BJ (cell line): ENCODE results near the gene ABCA7. TPM values are rescaled to one million over a fixed set of nuclear protein-coding genes. Genes with fewer than 3 reads are reported as not detected.

Experiments used
- CTCF ChIA-PET: fragments of 350-600 bp; formaldehyde crosslinking; extraction: SDS; loops from one replicate; lab custom pipeline; 2021; ENCODE audit warnings: antibody characterized with exemption, inconsistent platforms; lab: Yijun Ruan, JAX
- POLR2A ChIA-PET: fragments of 300-600 bp; sonication (Branson Sonifier 250); formaldehyde crosslinking; extraction: SDS; loops from one replicate; lab custom pipeline; 2021; ENCODE audit warnings: antibody characterized with exemption; lab: Charles Lee
- DNase-seq: peaks from one replicate; pipeline ENCODE4 v3.0.0-alpha.2; 2011; ENCODE audit warnings: low read depth
- H3K27me3 ChIP-seq: 2 replicates; pipeline ENCODE4 v1.6.0; 2011; ENCODE audit warnings: low read length; ENCODE audit not compliant: control insufficient read depth, insufficient read depth
- H3K36me3 ChIP-seq: 2 replicates; pipeline ENCODE4 v1.5.1; 2011; ENCODE audit warnings: low read length; ENCODE audit not compliant: control insufficient read depth, insufficient read depth
- H3K4me3 ChIP-seq: 2 replicates; pipeline ENCODE4 v1.5.1; 2011; ENCODE audit warnings: low read depth, mild to moderate bottlenecking, control low read depth, low read length
- polyA plus RNA-seq: library from polyadenylated mRNA; depleted of rRNA; stranded (reverse); fragments of >200 nt; gene quantifications from 2 replicates; pipeline ENCODE4 v1.2.3, GENCODE V29; 2011
- TF ChIP-seq, protein P1 (sequence below): IDR thresholded peaks from 2 replicates; pipeline ENCODE4 v1.5.1; 2011; ENCODE audit warnings: low read depth, mild to moderate bottlenecking, control low read depth, inconsistent platforms, low read length, moderate library complexity; ENCODE audit not compliant: insufficient read depth

ABCA7 gene
- polyA plus RNA-seq, 1 experiment, result 1.9 TPM

DNA sequence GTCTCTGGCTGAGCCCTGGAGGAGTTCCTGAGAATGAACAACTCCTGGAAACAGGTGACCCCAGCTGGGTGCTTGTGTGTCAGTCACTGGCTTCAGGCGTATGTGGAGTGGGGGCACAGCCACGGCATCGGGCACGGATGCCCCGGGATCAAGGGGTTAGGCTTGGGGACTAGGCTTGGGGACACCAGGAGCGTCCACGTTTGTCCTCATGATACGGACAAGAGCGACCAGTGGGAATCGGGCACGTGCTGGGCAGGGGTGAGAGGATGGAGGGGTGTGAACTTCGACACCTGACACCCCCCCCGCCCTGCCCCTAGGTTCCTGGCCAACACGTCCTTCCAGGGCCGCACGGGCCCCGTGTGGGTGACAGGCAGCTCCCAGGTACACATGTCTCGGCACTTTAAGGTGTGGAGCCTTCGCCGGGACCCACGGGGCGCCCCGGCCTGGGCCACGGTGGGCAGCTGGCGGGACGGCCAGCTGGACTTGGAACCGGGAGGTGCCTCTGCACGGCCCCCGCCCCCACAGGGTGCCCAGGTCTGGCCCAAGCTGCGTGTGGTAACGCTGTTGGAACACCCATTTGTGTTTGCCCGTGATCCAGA is 35.6 kb upstream of the ABCA7 start:
- DNase-seq, result no peak
- ChIA-PET POLR2A (no interaction called here), CTCF (interaction anchor here (0.9 to 1.3 kb wide), 5 partner anchors 16 to 240 kb away, joined by 3 to 5 read pairs (median 4); partner anchors contain the start of gene WDR18)
- Histone ChIP-seq H3K36me3 (0 out of 2 replicates have a peak, but pooled peaks cover 1% of the 10 kb centered on the region), H3K4me3 (no peak overlapping the region), H3K27me3 (peaks cover 5% of the 10 kb centered on the region; the same call in 1 of the 2 replicates)
- TF ChIP-seq, protein P1, sequence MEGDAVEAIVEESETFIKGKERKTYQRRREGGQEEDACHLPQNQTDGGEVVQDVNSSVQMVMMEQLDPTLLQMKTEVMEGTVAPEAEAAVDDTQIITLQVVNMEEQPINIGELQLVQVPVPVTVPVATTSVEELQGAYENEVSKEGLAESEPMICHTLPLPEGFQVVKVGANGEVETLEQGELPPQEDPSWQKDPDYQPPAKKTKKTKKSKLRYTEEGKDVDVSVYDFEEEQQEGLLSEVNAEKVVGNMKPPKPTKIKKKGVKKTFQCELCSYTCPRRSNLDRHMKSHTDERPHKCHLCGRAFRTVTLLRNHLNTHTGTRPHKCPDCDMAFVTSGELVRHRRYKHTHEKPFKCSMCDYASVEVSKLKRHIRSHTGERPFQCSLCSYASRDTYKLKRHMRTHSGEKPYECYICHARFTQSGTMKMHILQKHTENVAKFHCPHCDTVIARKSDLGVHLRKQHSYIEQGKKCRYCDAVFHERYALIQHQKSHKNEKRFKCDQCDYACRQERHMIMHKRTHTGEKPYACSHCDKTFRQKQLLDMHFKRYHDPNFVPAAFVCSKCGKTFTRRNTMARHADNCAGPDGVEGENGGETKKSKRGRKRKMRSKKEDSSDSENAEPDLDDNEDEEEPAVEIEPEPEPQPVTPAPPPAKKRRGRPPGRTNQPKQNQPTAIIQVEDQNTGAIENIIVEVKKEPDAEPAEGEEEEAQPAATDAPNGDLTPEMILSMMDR, result no peak

DNA sequence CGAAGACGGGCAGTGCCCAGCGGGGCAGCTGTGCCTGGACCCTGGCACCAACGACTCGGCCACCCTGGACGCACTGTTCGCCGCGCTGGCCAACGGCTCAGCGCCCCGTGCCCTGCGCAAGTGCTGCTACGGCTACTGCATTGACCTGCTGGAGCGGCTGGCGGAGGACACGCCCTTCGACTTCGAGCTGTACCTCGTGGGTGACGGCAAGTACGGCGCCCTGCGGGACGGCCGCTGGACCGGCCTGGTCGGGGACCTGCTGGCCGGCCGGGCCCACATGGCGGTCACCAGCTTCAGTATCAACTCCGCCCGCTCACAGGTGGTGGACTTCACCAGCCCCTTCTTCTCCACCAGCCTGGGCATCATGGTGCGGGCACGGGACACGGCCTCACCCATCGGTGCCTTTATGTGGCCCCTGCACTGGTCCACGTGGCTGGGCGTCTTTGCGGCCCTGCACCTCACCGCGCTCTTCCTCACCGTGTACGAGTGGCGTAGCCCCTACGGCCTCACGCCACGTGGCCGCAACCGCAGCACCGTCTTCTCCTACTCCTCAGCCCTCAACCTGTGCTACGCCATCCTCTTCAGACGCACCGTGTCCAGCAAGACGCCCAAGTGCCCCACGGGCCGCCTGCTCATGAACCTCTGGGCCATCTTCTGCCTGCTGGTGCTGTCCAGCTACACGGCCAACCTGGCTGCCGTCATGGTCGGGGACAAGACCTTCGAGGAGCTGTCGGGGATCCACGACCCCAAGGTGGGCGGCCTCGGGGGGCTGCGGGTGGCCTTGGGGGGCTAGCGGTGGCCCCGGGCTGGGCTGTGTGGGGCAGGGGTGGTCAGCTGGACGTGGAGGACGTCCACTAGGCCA is 34.9 kb upstream of the ABCA7 start:
- Histone ChIP-seq H3K36me3 (peaks cover 4% of the 10 kb centered on the region), H3K27me3 (peaks cover 3% of the 10 kb centered on the region; the same call in 1 of the 2 replicates), H3K4me3 (no peak overlapping the region)
- ChIA-PET POLR2A (no interaction called here), CTCF (interaction anchor here (0.9 to 1.3 kb wide), 3 partner anchors 17 to 239 kb away, joined by 3 to 5 read pairs (median 4); no protein-coding TSS in a partner anchor)
- DNase-seq, result no peak
- TF ChIP-seq, protein P1, result no peak

DNA sequence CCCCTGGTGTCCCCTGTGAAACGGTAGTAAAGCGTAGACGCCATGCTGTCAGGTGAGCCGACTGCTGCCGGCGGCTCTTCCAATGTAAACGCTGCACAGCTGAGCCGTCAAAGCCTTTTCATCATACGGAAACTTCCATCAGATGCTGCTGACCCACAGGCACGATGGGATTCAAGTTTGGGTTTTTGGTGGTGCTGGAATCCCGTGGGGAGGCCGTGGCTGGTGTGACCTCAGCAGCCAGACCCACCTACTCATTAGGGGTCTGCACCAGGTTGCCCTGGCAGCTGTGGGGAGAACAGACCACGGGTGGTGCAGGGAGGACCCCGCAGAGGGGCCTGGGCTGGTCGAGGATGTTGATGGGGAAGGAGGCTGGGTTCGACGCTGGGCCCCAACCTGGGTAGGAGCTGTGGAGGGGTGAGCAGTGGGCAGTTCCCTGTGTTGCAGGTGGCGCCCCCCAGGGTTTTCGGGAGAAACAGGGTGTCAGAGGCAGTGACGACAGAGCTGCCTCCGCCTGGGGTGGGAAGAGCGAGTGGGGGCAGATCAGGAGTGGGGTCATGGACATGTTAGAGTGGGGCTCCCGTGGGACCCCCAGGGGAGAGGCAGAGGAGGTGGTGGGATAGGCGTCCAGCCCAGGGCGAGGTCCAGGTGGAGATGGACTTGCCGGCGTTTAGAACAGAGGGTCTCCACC is 33.1 kb upstream of the ABCA7 start:
- no peak overlapping the region for H3K4me3 ChIP-seq
- H3K36me3 ChIP-seq, result peaks cover 10% of the 10 kb centered on the region
- POLR2A ChIA-PET, result no interaction called here
- TF ChIP-seq, protein P1, result no peak
- DNase-seq, result no peak
- H3K27me3 ChIP-seq, result no peaks in the 10 kb centered on the region
- CTCF ChIA-PET, result interaction anchor here (0.6 to 1.3 kb wide), 3 partner anchors 10 to 723 kb away, joined by 3 to 5 read pairs (median 4); no protein-coding TSS in a partner anchor

DNA sequence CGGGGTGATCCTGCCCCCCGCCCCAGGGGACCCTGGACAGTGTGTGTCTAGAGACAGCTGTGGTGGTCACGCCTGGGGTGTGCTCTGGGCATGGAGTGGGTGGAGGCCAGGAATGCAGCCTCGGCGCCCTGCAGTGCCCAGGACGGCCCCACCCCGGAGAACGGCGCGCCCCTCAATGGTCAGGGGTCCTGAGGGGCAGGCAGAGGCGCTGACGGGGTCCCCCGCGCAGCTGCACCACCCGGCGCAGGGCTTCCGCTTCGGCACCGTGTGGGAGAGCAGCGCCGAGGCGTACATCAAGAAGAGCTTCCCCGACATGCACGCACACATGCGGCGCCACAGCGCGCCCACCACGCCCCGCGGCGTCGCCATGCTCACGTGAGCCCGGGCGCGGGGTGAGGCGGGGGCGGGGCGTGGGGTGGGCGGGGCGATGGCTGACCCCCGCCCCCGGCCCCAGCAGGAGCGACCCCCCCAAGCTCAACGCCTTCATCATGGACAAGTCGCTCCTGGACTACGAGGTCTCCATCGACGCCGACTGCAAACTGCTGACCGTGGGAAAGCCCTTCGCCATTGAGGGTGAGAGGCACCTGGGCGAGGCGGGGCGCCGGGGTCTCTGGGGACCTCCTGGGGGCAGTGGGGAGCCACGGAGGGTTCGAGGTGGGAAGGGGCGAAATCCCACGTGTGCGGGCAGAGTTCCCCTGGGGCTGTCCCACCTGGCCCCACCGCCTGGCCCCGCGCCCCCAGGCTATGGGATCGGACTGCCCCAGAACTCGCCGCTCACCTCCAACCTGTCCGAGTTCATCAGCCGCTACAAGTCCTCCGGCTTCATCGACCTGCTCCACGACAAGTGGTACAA is 32.3 kb upstream of the ABCA7 start:
- peaks cover 13% of the 10 kb centered on the region for H3K36me3 ChIP-seq
- TF ChIP-seq, protein P1, result no peak
- H3K4me3 ChIP-seq, result no peak overlapping the region
- ChIA-PET CTCF (interaction anchor here (0.6 to 1.2 kb wide), 2 partner anchors 9 to 724 kb away, joined by 3 to 4 read pairs; no protein-coding TSS in a partner anchor), POLR2A (no interaction called here)
- no peak for DNase-seq
- no peaks in the 10 kb centered on the region for H3K27me3 ChIP-seq
